Activated CD8-positive, alpha-beta T cell treated with anti-CD3 and anti-CD28 coated beads, Interleukin-2, amount 10 ng/mL, durations not matched to agents 7 days and 5 days (primary cell): ENCODE measurements around the gene BFSP2. TPM values are rescaled to one million over a fixed set of nuclear protein-coding genes. Genes with fewer than 3 reads are reported as not detected.
"Not testable (repeated sequence)": the region's sequence is repeated elsewhere in the genome, so short reads cannot be mapped to it uniquely, and the experiment has no call there.

ENCODE experiments used
- ATAC-seq: fragments of 150-1000 bp; cut with Tn5 transposase; one replicate; pipeline ENCODE4 v1.10.0; 2021; ENCODE audit warnings: moderate library complexity
- CTCF ChIA-PET: fragments of 350-600 bp; sonication (Branson Sonifier 250); formaldehyde crosslinking; loops from one replicate; lab custom pipeline; 2021; ENCODE audit warnings: antibody characterized with exemption; lab: Charles Lee
- POLR2A ChIA-PET: fragments of 350-600 bp; sonication (Branson Sonifier 250); formaldehyde crosslinking; loops from one replicate; lab custom pipeline; 2021; ENCODE audit warnings: antibody characterized with exemption; lab: Charles Lee
- DNase-seq: peaks from one replicate; pipeline ENCODE4 v3.0.0-alpha.2; 2020
- H3K27ac Mint-ChIP-seq: one replicate; pipeline ENCODE4 v1.8.0; 2021; ENCODE audit warnings: mild to moderate bottlenecking, mixed read lengths
- H3K27me3 Mint-ChIP-seq: one replicate; pipeline ENCODE4 v1.8.0; 2021; ENCODE audit warnings: low read depth, mixed read lengths
- H3K36me3 Mint-ChIP-seq: one replicate; pipeline ENCODE4 v1.8.0; 2021; ENCODE audit warnings: low read depth, mixed read lengths
- H3K4me1 Mint-ChIP-seq: one replicate; pipeline ENCODE4 v1.8.0; 2021; ENCODE audit warnings: low read depth, mixed read lengths
- H3K4me3 Mint-ChIP-seq: one replicate; pipeline ENCODE4 v1.8.0; 2021; ENCODE audit warnings: mild to moderate bottlenecking, mixed read lengths
- H3K9me3 Mint-ChIP-seq: one replicate; pipeline ENCODE4 v1.8.0; 2022; ENCODE audit warnings: mixed read lengths; ENCODE audit not compliant: insufficient read depth
- total RNA-seq, 2 experiments: library from RNA; stranded (reverse); gene quantifications; one replicate each; pipeline ENCODE4 v1.2.3, GENCODE V29; 2021

The BFSP2 gene
- total RNA-seq, 2 experiments from 2014 or later: 0.42 to 0.45 TPM

- H3K27me3 Mint-ChIP-seq: no peaks in the 10 kb centered on the region
- no peak for DNase-seq
- ATAC-seq: no peak
- ChIA-PET POLR2A (no interaction called here), CTCF (interaction anchor here (0.9 to 1.8 kb wide), 5 partner anchors 11 to 39 kb away, joined by 3 to 6 read pairs (median 5); no protein-coding TSS in a partner anchor)
- H3K27ac Mint-ChIP-seq: no peak overlapping the region
- H3K36me3 Mint-ChIP-seq: no peaks in the 10 kb centered on the region
- no peaks in the 10 kb centered on the region for H3K9me3 Mint-ChIP-seq
- peaks cover 45% of the 10 kb centered on the region for H3K4me1 Mint-ChIP-seq
- H3K4me3 Mint-ChIP-seq: no peak overlapping the region
These were observed 63.5 kb downstream of the BFSP2 start for GRCh38 chr3:133463347-133463860.

GRCh38 chr3:133464573-133464972, 64.7 kb downstream of the BFSP2 start:
- no peaks in the 10 kb centered on the region for H3K27me3 Mint-ChIP-seq
- no peaks in the 10 kb centered on the region for H3K9me3 Mint-ChIP-seq
- no peaks in the 10 kb centered on the region for H3K36me3 Mint-ChIP-seq
- no peak for ATAC-seq
- ChIA-PET CTCF (interaction anchor here (0.7 to 3.9 kb wide), 8 partner anchors 11 to 131 kb away, joined by 3 to 19 read pairs (median 4); no protein-coding TSS in a partner anchor), POLR2A (no interaction called here)
- peaks cover 46% of the 10 kb centered on the region for H3K4me1 Mint-ChIP-seq
- no peak overlapping the region for H3K27ac Mint-ChIP-seq
- H3K4me3 Mint-ChIP-seq: no peak overlapping the region
- no peak for DNase-seq

DNA sequence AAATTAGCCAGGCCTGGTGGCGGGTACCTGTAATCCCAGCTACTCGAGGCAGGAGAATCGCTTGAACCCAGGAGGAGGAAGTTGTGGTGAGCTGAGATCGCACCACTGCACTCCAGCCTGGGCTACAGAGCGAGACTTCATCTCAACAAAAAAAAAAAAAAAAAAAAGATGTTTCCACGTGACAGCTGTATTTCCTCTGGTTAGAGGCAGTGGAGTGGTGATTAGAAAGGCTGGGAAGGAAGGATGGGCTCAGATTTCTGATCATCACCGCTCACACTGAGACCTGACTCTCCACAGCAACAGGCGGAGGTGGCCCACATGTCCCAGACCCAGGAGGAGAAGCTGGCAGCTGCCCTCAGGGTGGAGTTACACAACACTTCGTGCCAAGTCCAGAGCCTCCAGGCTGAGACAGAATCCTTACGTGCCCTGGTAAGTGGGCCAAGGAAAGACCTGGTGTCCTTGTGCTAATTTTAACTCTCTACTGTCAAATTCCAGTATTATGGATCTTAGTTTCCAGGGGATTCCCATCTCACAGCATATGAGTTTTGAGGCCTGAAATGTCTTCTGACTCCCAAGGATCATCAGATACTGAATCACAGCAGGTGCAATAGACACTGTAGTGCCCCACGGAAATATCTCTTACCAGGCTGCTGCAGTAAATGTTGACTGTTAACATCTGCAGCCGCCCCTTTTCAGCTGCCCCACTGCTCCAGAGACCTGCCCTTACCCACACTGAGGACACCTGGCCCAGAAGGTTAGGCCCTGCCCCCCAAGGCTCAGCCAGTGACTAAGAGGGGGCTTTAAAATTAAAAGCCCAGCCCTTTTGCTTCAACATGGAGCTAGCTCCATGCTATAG, 66.9 kb downstream of the BFSP2 start:
- Mint-ChIP-seq H3K9me3 (no peaks in the 10 kb centered on the region), H3K4me1 (peaks cover 35% of the 10 kb centered on the region), H3K4me3 (no peak overlapping the region), H3K36me3 (no peaks in the 10 kb centered on the region), H3K27ac (peak overlapping the region; percentile 23), H3K27me3 (no peaks in the 10 kb centered on the region)
- no peak for DNase-seq
- POLR2A ChIA-PET: interaction anchor here (0.6 to 1.2 kb wide), 3 partner anchors 108 to 195 kb away, joined by 3 to 4 read pairs (median 4); partner anchors contain the start of gene TOPBP1
- peak; percentile 50 for ATAC-seq
- CTCF ChIA-PET: interaction anchor here (1.0 to 4.1 kb wide), 6 partner anchors 8 to 111 kb away, joined by 3 to 21 read pairs (median 8); no protein-coding TSS in a partner anchor

DNA sequence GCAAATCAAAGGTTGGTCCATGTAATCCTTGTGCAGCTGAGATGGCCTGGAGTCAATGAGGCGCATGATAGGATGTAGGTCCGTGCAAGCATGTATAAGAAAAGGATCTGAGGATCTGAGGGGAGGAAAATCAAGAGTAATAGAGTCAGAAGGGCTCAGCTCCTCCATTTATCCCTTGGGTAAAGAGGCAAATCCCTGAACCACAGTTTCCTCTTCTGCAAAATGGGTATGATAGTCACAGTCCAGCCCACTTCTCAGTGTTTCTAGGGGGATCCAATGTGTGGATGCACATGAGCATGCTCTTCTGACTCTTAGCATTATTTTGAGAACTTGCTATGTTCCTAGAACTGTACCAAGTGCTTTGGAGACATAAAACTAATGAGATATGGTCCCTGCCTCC, 67.9 kb downstream of the BFSP2 start:
- ChIA-PET CTCF (interaction anchor here (0.8 to 4.1 kb wide), 8 partner anchors 7 to 110 kb away, joined by 3 to 21 read pairs (median 6); no protein-coding TSS in a partner anchor), POLR2A (interaction anchor here (0.6 to 1.6 kb wide), 6 partner anchors 12 to 195 kb away, joined by 3 to 4 read pairs (median 4); no protein-coding TSS in a partner anchor)
- Mint-ChIP-seq H3K9me3 (no peaks in the 10 kb centered on the region), H3K27me3 (no peaks in the 10 kb centered on the region), H3K4me3 (no peak overlapping the region), H3K4me1 (peaks cover 31% of the 10 kb centered on the region), H3K36me3 (no peaks in the 10 kb centered on the region), H3K27ac (no peak overlapping the region)
- DNase-seq: no peak
- no peak for ATAC-seq

- Mint-ChIP-seq H3K27me3 (no peaks in the 10 kb centered on the region), H3K4me3 (no peak overlapping the region), H3K27ac (no peak overlapping the region), H3K9me3 (no peaks in the 10 kb centered on the region), H3K4me1 (peaks cover 29% of the 10 kb centered on the region), H3K36me3 (no peaks in the 10 kb centered on the region)
- POLR2A ChIA-PET: interaction anchor here (0.6 to 1.6 kb wide), 5 partner anchors 11 to 194 kb away, joined by 3 to 4 read pairs (median 3); no protein-coding TSS in a partner anchor
- CTCF ChIA-PET: interaction anchor here (0.8 to 4.1 kb wide), 8 partner anchors 7 to 110 kb away, joined by 3 to 21 read pairs (median 6); no protein-coding TSS in a partner anchor
- ATAC-seq (no peak), DNase-seq (no peak)
These were observed 68.4 kb downstream of the BFSP2 start for GRCh38 chr3:133468251-133468721.

DNA sequence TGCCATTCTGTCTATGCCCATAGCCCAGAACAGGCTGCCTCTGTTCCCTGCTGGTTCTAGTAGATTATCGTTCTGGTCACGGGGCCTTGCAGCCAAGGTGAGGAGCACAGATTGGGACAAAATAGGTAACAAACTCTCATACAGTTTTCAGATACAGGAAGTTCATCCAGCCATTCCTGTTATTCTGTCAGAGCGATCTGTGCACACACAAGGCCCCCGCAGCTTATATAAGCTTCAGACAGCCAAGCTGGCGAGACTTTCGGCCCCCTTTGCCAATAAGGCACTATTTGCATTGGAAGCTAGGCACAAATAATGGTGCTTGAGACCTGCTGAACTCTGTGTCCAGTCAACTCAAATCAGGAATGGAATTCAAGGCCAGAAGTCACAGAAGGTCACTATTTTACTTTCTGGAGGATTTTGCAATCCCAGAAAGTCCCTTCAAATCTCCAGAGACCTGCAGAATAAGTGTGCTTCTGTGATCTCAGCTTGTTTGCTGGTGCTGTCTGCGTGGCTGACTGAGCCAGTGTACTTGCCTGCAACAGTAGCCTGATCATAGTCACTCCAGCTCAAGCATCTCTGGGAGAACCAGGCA, 69.4 kb downstream of the BFSP2 start:
- Mint-ChIP-seq H3K36me3 (no peaks in the 10 kb centered on the region), H3K27me3 (no peaks in the 10 kb centered on the region), H3K9me3 (no peaks in the 10 kb centered on the region), H3K4me1 (peaks cover 23% of the 10 kb centered on the region), H3K4me3 (no peak overlapping the region), H3K27ac (no peak overlapping the region)
- POLR2A ChIA-PET: interaction anchor here (0.5 to 1.1 kb wide), 2 partner anchors 22 to 248 kb away, joined by 3 read pairs; no protein-coding TSS in a partner anchor
- CTCF ChIA-PET: interaction anchor here (1.2 to 4.1 kb wide), 3 partner anchors 16 to 20 kb away, joined by 5 to 21 read pairs (median 5); no protein-coding TSS in a partner anchor
- no peak for DNase-seq
- ATAC-seq: no peak

DNA sequence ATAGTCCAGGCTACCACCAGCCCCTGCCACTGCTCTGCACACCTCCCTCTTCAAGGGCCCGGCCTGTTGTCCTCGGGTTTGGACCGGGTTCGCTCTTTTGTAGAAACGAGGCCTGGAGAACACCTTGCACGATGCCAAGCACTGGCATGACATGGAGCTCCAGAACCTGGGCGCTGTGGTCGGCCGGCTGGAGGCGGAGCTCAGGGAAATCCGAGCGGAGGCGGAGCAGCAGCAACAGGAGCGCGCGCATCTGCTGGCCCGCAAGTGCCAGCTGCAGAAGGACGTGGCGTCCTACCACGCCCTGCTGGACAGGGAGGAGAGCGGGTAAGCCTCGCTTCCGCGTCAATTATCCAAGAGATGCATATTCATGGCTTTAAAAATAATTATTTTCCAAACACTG, 72.4 kb downstream of the BFSP2 start:
- no peak overlapping the region for H3K4me3 Mint-ChIP-seq
- ATAC-seq: no peak
- H3K4me1 Mint-ChIP-seq: peaks cover 44% of the 10 kb centered on the region
- CTCF ChIA-PET: interaction anchor here (1.1 kb wide), 1 partner anchor 16 kb away, joined by 5 read pairs; no protein-coding TSS in a partner anchor
- no peak for DNase-seq
- POLR2A ChIA-PET: interaction anchor here (3.6 kb wide), 1 partner anchor 100 kb away, joined by 12 read pairs; no protein-coding TSS in a partner anchor
- H3K27ac Mint-ChIP-seq: no peak overlapping the region
- no peaks in the 10 kb centered on the region for H3K9me3 Mint-ChIP-seq
- H3K36me3 Mint-ChIP-seq: no peaks in the 10 kb centered on the region
- H3K27me3 Mint-ChIP-seq: no peaks in the 10 kb centered on the region

DNA sequence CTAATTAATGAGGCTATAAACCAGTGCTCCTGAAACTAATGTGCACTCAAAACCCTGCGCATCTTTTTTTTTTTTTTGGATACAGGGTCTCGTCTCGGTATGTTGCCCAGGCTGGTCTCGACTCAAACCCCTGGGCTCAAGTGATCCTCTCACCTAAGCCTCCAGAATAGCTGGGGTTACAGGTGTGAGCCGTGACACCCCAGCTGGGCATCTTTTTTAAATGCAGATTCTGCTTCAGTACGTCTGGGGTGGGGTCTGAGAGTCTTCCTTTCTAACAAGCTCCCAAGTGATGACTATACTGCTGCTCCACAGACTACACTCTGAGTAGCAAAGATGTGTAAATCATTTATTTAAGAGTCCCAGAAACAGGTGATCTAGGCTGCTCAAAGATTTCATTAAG, 73.0 kb downstream of the BFSP2 start:
- Mint-ChIP-seq H3K9me3 (no peaks in the 10 kb centered on the region), H3K36me3 (no peaks in the 10 kb centered on the region), H3K4me3 (no peak overlapping the region), H3K27me3 (no peaks in the 10 kb centered on the region), H3K27ac (no peak overlapping the region), H3K4me1 (peaks cover 46% of the 10 kb centered on the region)
- ATAC-seq (no peak), DNase-seq (no peak)
- POLR2A ChIA-PET: interaction anchor here (3.6 kb wide), 1 partner anchor 100 kb away, joined by 12 read pairs; no protein-coding TSS in a partner anchor
- CTCF ChIA-PET: interaction anchor here (1.1 kb wide), 1 partner anchor 16 kb away, joined by 5 read pairs; no protein-coding TSS in a partner anchor

GRCh38 chr3:133473472-133474191, 73.8 kb downstream of the BFSP2 start:
- H3K9me3 Mint-ChIP-seq: not testable (repeated sequence)

DNA sequence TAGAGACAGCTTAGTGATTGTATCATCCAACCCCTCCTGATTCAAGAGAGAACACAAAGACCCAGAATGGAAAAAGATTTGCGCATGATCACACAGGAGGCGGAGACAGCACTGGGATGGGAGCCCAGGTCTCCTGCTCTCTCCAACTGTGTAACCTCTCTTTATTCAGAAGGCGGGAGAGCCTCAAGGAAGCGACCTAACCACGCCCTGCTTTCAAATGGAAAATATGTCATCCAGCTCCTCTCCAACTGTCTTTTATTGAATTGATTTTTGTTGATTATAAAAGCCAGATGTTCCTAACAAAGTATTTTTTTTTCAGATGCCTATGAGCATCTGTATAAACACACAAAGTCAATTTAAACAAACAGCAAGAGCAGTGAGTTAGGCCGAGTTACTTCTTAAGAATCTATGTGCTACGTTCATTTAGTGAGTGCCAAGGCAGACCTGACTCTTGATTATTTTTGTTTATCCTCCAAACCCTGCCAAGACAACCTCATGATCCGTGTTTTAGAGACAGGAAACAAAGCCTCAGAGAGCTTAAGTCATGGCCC, 74.5 kb downstream of the BFSP2 start:
- peaks cover 51% of the 10 kb centered on the region for H3K4me1 Mint-ChIP-seq
- ChIA-PET CTCF (interaction anchor here (0.8 to 3.8 kb wide), 9 partner anchors 8 to 104 kb away, joined by 3 to 19 read pairs (median 4); no protein-coding TSS in a partner anchor), POLR2A (interaction anchor here (1.0 to 3.6 kb wide), 4 partner anchors 16 to 100 kb away, joined by 3 to 13 read pairs (median 8); no protein-coding TSS in a partner anchor)
- H3K36me3 Mint-ChIP-seq: no peaks in the 10 kb centered on the region
- no peak for DNase-seq
- no peaks in the 10 kb centered on the region for H3K27me3 Mint-ChIP-seq
- no peaks in the 10 kb centered on the region for H3K9me3 Mint-ChIP-seq
- no peak overlapping the region for H3K27ac Mint-ChIP-seq
- H3K4me3 Mint-ChIP-seq: no peak overlapping the region
- no peak for ATAC-seq

More at GRCh38 chr3:133473472-133474191, 73.8 kb downstream of the BFSP2 start:
- H3K4me3 Mint-ChIP-seq, ATAC-seq, DNase-seq, H3K36me3 Mint-ChIP-seq, H3K27me3 Mint-ChIP-seq, H3K27ac Mint-ChIP-seq: not testable (repeated sequence)
- ChIA-PET POLR2A (interaction anchor here (2.4 to 3.6 kb wide), 2 partner anchors 99 to 101 kb away, joined by 12 to 13 read pairs; no protein-coding TSS in a partner anchor), CTCF (interaction anchor here (0.8 to 3.8 kb wide), 8 partner anchors 7 to 101 kb away, joined by 3 to 19 read pairs (median 5); no protein-coding TSS in a partner anchor)
- peaks cover 47% of the 10 kb centered on the region for H3K4me1 Mint-ChIP-seq
